Activated CD8-positive, alpha-beta memory T cell treated with anti-CD3 and anti-CD28 coated beads, Interleukin-2, amount 50 U/mL, for 48 hours (primary cell): ENCODE data around the gene PKP2.
A peak's percentile ranks its signal among the peaks of the same experiment; 100 is the strongest.

Experiments
- DNase-seq: peaks from one replicate; pipeline ENCODE4 v3.0.0-alpha.2; 2020

PKP2 gene

DNA sequence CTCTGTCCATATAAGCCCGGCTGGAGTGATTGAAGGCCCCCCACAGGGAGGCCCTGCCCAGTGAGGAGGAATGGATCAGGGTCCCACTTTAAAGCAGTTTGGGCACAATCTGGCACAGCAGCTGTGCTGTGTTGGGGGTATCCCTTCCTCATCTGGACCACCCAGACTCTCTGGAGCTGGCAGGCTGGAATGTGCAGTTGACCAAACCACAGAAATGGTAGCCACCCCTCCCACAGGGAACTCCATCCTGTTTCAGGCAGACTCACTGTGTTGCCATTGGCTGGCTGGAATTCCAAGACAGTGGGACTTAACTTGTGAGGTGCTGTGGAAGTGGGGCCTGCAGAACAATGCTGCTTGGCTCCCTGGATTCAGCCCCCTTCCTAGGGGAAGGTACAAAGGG, 87.4 kb downstream of the PKP2 start:
- no peak for DNase-seq

DNA sequence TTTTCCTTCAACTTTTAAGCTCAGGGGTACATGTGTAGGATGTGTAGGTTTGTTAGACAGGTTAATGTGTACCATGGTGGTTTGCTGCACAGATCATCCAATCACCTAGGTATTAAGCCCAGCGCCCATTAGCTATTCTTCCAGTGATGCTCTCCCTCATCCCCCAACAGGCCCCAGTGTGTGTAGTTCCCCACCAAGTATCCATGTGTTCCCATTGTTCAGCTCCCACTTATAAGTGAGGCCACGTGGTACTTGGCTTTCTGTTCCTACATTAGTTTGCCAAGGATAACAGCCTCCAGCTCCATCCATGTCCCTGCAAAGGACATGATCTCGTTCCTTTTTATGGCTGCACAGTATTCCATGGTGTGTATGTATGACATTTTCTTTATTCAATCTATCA, 92.3 kb downstream of the PKP2 start:
- DNase-seq = no peak

DNA sequence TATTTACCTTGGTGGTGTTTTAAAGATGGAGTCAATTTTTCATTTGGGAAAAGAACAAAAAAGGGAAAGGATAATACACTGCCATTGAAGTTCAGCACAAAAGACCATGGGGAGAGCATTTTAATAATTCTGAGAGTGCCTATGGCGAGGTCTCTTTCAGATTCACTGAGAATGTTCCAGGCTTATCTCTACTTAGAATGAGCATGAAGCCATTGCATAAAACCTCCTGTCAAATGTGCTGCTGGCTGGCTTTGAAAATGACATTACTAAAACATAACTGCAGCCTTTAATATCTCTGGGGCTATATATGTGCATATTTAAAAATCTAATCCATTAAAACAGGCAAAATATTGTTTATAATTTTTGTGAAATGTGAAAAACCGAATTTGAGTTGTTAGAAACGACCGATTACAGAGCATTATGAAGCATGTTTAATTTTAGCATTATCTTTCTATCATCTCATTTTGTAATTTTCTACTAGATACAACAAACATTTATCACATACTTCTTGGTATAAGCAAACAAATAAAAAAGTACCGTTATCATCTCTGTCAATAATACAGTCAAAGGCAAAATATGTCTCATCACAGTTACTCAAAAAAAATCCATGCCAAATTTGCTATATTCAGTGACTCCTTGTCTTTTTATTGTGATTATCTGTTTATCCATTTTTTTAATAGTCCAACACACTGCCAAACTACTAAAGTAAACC, 95.2 kb downstream of the PKP2 start:
- no peak for DNase-seq

DNA sequence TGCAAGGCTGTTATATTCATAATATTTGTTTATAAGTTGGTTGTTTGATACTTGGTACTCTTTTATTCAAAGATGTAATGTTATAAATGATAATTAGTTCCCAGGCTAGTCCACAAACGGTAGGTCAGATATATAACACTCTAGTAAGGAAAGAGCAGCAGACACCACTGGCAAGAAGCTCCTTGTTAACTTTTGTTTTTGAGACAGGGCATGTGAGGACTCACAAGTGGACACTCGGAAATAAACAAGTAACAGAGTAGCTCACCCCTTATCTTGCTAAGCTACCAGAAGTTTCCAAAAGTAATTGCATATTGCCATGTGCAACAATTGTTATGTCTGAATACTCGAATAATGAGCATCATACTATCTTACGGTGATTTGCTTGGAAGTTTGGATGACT, 102.3 kb downstream of the PKP2 start:
- no peak for DNase-seq

DNA sequence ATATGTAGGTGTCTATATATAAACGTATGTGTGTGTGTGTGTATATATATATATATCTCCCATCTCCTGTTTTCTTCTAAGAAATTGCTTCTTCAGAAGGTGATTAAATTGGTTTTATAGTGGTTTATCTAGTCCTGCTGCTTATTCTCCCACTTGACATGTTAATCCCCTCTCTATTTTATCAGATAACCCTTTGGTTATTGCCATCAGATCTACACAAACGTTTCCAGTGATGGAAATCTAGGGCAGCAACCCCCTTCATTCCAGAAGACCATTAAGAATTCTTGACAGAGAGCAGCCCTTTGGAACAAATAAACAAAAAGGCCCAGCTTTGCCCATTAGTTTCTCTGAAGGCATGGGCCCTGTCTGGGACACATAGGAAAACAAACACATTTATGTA, 106.7 kb downstream of the PKP2 start:
- DNase-seq = no peak

DNA sequence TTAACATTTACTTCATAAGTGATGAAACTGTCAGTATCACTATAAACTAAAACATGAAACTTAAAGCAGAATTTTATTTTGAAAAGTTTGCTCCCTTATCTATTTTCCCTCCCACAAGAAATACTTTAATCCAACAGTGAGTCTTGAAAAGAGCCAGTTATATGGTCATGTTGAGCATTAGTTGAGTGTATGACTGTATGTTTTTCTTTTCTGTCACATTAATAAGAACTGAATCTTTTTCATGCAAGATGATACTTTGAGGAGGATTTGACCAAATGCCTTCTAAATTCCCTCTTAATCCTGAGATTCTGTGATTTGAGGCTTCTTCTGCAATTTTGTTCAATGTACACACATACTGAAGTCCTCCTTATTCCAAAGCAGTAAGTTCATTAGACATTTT, 107.1 kb downstream of the PKP2 start:
- no peak for DNase-seq

DNA sequence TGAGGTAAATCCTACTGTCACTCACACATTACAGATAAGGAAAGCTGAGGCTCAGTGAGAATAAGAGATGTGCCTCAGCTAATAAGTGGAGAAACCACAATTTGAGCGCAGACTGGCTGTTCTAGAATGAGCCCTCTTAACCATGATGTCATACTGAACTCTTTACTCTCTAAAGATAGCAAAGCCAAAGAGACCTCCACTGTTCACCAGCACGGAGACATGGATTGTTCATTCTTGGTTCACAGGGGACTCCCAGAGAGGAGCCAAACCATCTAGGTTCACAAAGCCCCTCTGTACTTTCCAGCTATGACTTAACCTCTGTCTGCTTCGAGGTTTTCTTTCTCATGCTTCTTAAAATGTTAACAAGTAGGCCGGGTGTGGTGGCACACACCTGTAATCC, 108.2 kb downstream of the PKP2 start:
- no peak for DNase-seq

DNA sequence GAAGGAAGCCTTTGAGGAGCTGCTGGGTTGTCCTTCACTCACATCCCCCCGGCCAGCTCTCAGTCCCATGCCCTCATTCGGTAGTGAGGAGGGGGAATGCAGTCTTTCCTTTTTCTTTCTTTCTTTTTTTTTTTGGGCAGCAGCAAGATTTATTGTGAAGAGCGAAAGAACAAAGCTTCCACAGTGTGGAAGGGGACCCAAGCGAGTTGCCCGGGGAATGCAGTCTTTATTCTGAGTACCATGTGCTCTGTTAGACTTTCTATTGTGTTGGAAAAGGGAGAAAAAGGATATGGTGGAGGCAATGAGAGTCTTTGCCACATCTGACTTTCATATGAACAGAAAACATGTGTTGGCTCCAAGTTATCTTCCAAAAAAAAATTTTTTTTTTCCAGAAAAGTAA, 111.0 kb downstream of the PKP2 start:
- DNase-seq = no peak

DNA sequence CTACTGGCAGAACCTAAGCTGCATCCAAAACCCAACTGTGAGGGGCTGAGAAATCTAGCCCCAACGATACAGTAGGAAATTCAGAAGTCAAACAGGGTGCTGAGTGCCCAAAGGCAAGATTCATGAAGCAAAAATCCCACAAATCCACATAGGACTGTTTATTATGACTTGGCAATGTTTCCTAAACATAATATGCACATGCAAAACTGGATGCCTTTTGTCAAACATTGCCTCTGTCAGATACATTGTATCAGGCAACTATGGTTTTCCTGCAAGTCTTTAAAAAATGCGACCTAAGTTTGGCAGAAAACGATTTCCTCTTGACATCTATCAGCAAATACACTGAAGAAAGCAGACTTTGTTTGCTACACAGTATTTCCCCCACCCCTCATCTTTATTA, 113.5 kb downstream of the PKP2 start:
- DNase-seq = no peak

DNA sequence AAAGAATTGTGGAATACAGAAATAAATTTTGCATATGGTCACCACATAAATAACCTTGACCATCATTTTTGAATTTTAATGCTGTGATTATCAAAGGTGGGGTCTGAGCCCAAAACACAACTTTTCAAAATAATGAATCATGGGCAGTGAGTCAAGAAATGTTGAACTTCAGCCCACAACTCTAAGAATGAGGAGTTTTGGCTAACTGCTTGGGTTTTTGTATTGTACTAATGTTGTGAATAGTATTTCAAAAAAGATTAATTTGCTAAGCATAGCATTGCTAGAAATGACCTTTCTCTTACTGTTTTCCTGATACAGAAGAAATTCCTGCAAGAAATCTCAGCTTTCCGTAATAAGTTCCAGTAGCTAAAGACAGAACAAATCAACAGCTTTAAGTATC, 116.5 kb downstream of the PKP2 start:
- DNase-seq = no peak

DNA sequence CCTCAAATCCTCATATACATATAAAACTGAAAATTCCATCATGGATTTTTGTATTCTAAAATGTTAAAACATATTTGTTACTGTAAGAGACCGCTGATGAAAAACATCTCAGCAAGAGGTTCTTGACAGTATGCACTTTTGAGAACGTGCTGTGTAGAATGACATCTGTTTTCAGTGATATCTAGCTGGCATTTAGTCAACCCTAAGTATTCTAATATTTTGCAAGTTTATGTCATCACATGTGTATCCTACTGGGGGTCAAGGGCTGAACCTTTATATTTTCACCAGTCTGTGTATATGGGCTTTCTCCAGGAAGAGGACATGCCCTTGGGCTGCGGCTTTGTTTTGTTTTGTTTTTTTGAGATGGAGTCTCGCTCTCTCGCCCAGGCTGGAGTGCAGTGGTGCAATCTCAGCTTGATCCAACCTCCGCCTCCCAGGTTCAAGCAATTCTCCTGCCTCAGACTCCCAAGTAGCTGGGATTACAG, 118.8 kb downstream of the PKP2 start:
- no peak for DNase-seq

DNA sequence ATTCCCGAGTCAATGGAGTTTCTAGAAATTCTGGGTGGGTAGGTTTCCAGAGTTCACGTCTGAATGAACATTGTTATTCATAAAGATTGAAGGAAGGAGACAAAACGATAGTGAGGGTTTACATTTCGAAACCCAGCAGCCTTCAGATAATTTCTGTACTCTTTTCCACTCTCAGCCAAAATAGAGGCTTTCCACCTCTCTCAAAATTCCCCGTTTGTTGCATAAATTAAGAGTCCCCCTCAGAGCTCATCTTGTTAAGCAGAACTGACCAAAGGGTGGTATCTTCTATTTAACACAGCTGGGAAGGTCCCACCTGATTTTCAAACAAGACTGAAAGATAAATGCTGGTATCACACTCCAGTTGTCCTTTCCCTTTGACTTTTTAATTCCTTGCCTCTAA, 119.4 kb downstream of the PKP2 start:
- DNase-seq = no peak

DNA sequence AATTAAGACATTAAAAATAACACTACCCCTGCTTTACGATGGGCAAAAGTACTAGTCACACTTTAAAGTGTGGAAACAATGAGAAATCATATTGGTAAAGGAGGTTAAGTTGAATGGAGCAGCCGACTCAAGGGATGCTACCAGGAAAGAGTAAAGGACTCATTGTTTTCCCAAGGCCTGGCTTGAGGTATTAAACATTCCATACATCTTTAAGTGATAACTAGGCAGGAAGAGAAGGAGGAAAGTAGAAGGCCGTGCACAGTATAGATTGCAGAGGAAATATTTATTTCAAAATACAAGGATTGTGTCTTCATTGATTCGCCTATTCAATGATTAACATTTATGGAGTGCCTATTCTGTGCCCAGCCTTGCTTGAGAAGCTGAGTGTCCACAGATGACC, 120.3 kb downstream of the PKP2 start:
- no peak for DNase-seq

DNA sequence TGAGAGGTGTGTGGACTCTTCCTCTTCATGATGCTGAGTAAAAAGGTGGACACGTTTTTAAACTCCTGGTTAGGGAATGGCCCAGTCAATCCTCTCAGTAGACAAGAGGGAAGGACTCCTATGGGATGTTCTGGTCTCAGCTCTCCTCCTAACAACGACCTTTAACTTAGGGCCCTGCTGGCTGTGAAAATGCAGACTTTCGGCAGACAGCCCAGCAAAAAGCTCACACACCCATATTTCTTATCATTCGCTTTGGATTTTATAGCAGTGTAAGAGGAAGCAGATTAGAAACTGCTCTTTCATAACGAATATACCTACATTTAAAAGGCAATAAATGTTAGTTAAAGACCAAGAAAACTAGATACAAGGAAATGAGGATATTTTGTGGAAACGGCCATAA, 122.9 kb downstream of the PKP2 start:
- no peak for DNase-seq

DNA sequence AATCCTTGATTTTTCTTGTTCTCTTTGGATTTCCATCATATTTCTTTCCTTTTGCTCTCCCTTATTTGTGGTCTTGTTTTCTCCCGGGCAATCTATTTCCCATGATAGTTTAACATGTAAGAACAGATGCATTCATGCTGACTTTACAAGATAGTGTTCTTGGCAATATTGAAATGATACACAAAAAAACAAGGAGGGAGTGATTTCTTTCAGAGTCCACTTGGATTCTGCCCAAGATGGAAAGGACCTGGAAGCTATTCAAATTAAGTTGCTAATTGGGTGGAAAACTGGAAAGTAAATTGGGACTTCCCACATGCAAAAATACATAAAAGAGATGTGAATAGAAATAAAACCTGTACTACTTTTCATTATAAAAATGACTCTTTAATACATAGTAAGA, 126.4 kb downstream of the PKP2 start:
- DNase-seq = no peak

DNA sequence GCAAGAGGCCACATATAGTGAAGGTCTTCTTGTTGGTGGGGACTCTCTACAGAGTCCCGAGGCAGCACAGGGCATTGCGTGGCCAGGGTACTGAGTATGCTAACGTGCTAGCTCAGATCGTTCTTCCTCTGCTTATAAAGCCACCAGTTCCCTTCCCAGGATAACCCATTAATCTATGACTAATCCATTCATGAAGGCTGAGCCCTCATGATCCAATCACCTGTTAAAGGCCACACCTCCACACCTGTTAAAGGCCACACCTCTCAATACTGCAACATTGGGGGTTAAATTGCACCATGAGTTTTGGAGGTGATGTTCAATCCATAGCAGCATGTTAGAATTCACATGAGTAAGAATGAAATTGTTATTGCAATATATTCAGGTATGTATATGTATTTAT, 128.1 kb downstream of the PKP2 start:
- DNase-seq = no peak

DNA sequence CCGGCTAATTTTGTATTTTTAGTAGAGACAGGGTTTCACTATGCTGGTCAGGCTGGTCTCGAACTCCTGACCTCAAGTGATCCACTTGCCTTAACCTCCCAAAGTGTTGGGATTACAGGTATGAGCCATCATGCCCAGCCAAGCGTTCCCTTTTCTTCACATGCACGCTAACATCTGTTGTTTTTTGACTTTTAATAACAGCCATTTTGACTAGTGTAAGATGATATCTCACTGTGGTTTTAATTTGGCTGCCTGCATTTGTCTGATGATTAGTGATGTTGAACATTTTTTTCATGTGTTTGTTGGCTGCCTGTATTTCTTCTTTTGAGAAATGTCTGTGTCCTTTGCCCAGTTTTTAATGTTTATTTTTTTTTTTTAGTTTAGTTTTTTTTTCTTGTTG, 130.7 kb downstream of the PKP2 start:
- no peak for DNase-seq

DNA sequence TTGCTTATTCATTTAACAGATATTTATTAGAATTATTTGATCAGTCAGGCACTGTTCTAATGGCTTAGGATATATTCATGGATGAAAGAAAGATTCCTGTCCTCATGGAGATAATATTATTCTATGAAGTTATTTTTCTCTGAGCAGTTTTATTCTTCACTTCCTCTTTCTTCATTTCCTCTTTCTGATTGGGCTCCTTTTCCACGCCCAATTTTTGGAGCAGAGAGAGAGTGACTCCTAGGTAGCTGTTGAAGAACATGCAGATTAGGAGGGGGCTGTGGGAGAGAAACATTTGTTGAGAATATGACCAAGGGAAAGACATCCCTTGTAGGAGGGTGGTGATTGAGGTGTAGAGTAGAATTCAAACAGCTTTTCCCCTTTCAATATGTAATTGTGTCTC, 134.9 kb downstream of the PKP2 start:
- no peak for DNase-seq

DNA sequence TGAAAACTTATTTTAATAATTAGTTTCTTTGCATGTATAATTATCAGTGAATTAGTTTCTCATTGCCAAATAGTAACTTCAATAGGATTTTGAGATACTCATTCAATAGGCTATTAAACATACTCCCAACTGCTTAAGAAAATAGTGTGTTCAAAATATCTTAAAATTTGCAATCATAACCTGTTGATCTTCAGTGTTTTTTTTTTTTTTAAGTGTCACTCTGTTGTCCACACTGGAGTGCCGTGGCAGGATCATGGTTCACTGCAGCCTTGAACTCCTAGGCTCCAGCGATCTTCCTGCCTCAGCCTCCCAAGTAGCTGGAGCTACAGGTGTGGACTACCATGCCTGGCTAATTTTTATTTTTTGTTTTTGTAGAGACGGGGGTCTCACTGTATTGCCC, 139.4 kb downstream of the PKP2 start:
- no peak for DNase-seq

DNA sequence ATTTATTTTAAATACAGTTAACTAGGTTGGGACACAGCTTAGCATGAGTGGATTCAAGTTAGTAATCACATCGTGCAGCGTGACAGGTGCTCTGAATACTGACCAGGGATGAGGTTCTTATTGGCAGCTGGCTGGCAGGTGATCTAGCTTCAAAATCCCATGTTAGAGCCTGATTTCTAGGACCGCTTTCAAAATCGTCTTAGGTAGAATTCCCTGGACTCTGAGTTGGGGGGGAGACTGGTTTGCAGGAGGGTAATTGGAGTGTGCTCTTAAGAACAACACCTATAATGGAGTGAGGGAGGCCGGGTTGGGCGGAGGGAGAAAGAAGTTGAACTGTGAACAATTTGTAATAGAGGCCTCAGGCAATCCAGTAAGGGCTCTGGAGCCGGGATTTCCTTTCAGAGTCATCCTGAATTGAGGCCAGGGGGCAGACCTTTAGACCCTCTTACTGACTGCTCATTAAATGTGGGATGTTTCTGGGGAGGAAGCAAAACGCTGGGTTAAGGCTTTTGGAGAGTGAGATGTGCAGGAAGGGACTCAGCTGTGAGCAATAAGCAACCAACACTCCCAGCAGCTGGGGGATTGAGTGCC, 140.0 kb downstream of the PKP2 start:
- DNase-seq = no peak

DNA sequence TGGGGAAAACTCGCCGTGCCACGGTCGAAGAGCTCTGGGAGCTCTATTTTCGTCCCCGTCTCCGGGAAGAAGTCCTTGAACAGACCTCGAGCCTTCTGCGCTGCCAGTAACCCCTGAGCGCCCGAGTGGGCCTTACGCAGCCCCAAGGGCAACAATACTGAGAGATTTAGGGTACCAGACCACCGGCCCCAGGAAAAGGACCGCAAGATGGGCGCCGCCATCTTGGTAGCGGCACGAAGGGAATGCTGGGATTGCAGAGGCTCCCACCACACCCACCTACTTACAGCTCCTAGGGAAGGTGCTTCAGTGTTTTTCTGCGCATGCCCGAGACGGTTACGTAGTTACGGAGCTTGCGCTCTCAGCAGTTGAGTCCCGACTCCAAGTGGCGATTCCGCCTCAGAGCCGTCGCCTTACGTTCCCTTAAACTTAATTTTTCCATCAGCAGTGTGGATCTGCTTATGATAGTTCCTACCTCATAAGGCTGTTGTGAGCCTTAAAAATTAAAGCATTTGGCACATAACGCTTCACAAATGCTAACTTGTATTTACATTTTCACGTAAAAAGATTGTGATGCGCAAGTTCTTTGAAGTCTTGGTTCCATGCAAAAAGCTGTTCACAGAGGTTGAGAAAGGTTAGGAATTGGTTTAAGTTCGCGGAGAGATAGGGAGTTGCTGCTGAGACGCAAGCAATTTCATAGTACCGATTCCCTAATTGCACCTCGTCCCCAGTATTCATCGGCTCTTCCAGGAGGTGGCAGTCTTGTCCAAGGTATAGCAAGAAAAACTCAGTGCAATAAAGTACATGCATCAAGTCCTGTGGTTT, 140.7 kb downstream of the PKP2 start, which contains the start of gene YARS2:
YARS2 (minus strand) TSS at position 244 of the 822 bp plus-strand sequence; CDS start at position 221, 23 bp downstream.
- DNase-seq = peak; percentile 89

DNA sequence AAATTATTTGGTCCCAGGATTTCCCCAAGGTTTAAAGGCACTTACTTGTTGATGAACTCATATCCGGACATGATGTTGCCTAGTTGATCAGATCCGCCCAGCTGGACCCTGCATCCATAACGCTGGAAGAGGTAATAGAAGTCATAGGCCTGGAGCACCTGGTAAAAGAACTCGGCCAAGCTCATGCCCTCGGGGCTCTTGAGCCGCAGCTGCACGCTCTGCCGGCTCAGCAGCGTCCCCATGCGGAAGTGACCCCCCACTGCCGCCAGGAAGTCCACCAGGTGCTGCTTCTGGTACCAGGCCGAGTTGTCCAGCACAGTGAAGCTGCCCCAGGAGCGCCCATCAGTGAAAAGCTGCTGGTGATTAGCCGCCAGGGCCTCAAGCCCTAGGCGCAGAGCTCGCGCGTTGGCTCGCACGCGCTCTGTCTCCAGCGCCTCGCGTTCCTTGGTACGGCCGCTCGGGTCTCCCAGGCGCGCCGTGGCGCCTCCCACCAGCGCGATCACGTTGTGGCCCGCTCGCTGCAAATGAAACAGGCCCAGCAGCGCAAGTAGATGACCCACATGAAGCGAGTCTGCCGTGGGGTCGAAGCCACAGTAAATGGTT, 141.4 kb downstream of the PKP2 start:
- DNase-seq = peak; percentile 84

DNA sequence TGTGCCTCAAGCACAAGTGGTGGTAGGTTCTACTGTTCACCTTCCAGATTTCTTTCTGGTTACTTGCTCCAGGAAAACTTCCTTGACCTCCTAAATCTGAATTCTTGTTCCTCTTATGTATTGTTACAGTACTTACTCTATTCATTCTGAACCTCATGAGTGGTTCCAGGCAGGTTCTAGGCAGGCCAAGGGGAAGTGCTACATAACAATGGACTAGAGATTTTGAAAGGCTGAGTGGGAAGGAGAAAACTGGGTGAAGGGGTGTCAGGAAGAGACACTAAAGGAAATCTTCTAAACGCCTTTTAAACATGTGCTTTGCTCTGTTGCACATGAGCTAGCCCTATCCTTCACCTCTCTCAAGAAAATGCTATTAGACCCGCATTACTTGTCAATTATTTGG, 142.5 kb downstream of the PKP2 start:
- no peak for DNase-seq

DNA sequence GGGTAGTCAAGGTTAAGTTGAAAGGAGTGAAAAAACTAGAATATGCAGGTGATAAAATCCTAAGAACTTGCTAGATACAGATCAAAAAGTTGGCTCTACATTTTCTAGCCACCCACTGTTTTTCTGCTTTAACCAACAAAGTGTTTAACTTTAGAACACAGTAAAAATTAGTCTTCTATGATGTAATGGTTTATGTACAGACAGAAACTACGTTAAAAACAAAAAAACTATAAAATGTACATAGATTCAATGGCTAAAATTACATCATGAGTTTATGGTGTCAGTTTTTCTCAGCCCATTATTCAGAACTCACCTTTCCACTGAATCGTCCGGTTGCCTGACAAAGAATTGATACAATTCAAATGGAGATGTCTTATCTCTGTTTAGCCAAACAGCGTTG, 143.0 kb downstream of the PKP2 start:
- no peak for DNase-seq
